ENCODE data around the gene ZNF491. TPM values are rescaled to one million over a fixed set of nuclear protein-coding genes. Genes with fewer than 3 reads are reported as not detected.
"Not testable (repeated sequence)": the region's sequence is repeated elsewhere in the genome, so short reads cannot be mapped to it uniquely, and the experiment has no call there.

ZNF491 gene
- total RNA-seq, 2 experiments from 2014 or later: 3.1 to 3.6 TPM

DNA sequence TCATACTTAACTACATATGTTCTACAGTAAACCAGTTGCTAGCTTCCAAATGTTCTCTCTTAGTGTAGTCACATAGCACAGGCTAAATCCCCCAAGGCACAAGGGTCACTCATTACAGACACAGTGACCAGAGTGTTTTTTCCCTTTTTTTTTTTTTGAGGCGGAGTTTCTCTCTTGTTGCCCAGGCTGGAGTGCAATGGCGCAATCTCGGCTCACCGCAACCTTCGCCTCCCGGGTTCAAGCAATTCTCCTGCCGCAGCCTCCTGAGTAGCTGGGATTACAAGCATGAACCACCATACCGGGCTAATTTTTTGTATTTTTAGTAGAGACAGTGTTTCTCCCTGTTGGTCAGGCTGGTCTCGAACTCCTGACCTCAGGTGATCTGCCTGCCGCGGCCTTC, 21.7 kb upstream of the ZNF491 start:
- H3K4me3 Mint-ChIP-seq; H3K4me1 Mint-ChIP-seq; ATAC-seq (ENCODE audit: low read depth); POLR2A ChIA-PET; H3K27ac Mint-ChIP-seq; H3K27me3 Mint-ChIP-seq; DNase-seq: not testable (repeated sequence)
- Mint-ChIP-seq H3K36me3 (peaks cover 75% of the 10 kb centered on the region), H3K9me3 (peaks cover 51% of the 10 kb centered on the region)

DNA sequence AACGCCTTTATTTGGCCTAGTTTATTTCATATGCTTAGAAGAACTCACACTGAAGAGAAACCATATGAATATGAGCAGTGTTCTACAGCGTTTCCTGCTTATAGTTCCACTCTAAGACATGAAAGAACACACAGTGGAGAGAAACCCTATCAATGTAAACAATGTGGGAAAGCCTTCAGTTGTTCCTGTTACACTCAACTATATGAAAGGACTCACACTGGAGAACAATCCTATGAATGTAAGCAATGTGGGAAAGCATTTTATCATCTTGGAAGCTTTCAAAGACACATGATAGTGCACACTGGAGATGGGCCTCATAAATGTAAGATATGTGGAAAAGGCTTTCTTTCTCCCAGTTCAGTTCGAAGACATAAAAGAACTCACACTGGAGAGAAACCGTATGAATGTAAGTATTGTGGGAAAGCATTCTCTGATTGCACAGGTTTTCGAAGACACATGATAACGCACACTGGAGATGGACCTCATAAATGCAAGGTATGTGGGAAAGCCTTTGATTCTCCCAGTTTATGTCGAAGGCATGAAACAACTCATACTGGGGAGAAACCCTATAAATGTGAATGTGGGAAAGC, 17.8 kb upstream of the ZNF491 start:
- H3K27me3 Mint-ChIP-seq: no peaks in the 10 kb centered on the region
- peaks cover 46% of the 10 kb centered on the region for H3K9me3 Mint-ChIP-seq
- ATAC-seq (ENCODE audit: low read depth): no peak
- H3K4me1 Mint-ChIP-seq: no peaks in the 10 kb centered on the region
- POLR2A ChIA-PET: no interaction called here
- no peak overlapping the region for H3K27ac Mint-ChIP-seq
- DNase-seq: no peak
- peaks cover 81% of the 10 kb centered on the region for H3K36me3 Mint-ChIP-seq
- no peak overlapping the region for H3K4me3 Mint-ChIP-seq

- H3K36me3 Mint-ChIP-seq: peaks cover 74% of the 10 kb centered on the region
- H3K4me3 Mint-ChIP-seq: no peak overlapping the region
- ATAC-seq (ENCODE audit: low read depth) (no peak), DNase-seq (no peak)
- no peaks in the 10 kb centered on the region for H3K4me1 Mint-ChIP-seq
- no peaks in the 10 kb centered on the region for H3K27me3 Mint-ChIP-seq
- POLR2A ChIA-PET: no interaction called here
- no peak overlapping the region for H3K27ac Mint-ChIP-seq
- H3K9me3 Mint-ChIP-seq: peaks cover 45% of the 10 kb centered on the region
Measured at GRCh38 chr19:11781295-11782057, 16.8 kb upstream of the ZNF491 start.

GRCh38 chr19:11783767-11784166, 14.6 kb upstream of the ZNF491 start:
- DNase-seq (no peak), ATAC-seq (ENCODE audit: low read depth) (no peak)
- Mint-ChIP-seq H3K4me3 (no peak overlapping the region), H3K27ac (no peak overlapping the region), H3K36me3 (peaks cover 52% of the 10 kb centered on the region), H3K4me1 (no peaks in the 10 kb centered on the region), H3K9me3 (peaks cover 43% of the 10 kb centered on the region), H3K27me3 (no peaks in the 10 kb centered on the region)
- POLR2A ChIA-PET: no interaction called here

DNA sequence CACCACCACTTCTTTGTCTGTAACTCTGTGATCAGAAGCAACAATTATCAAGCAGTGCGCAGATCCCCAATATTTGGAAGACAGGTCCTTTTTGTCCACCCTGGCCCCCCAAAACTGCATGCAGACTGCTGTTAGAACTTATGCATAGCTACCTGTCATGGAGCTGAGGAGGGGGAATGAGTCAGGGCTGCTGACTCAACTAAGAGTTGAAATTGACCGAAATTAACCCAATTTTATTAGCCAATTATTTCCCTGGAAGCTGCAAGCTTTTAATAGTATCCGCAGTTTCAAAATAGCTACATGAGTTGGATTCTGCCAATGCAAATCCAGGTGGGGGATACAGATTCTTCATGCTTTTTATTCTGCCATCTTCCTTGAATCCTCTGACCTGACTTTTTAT, 14.0 kb upstream of the ZNF491 start:
- peaks cover 46% of the 10 kb centered on the region for H3K9me3 Mint-ChIP-seq
- peaks cover 46% of the 10 kb centered on the region for H3K36me3 Mint-ChIP-seq
- POLR2A ChIA-PET: no interaction called here
- H3K4me1 Mint-ChIP-seq: no peaks in the 10 kb centered on the region
- no peak for DNase-seq
- no peak overlapping the region for H3K4me3 Mint-ChIP-seq
- no peaks in the 10 kb centered on the region for H3K27me3 Mint-ChIP-seq
- ATAC-seq (ENCODE audit: low read depth): no peak
- no peak overlapping the region for H3K27ac Mint-ChIP-seq

- ATAC-seq (ENCODE audit: low read depth): no peak
- Mint-ChIP-seq H3K4me1 (no peaks in the 10 kb centered on the region), H3K9me3 (peaks cover 44% of the 10 kb centered on the region), H3K36me3 (peaks cover 20% of the 10 kb centered on the region), H3K27me3 (peaks cover 2% of the 10 kb centered on the region), H3K27ac (no peak overlapping the region), H3K4me3 (no peak overlapping the region)
- no peak for DNase-seq
- POLR2A ChIA-PET: no interaction called here
Measured at GRCh38 chr19:11787536-11787935, 10.8 kb upstream of the ZNF491 start.

GRCh38 chr19:11792942-11793341, 5.4 kb upstream of the ZNF491 start:
- no peak for DNase-seq
- Mint-ChIP-seq H3K27ac (no peak overlapping the region), H3K9me3 (peaks cover 20% of the 10 kb centered on the region), H3K4me3 (no peak overlapping the region), H3K4me1 (peaks cover 5% of the 10 kb centered on the region), H3K36me3 (no peaks in the 10 kb centered on the region), H3K27me3 (peaks cover 5% of the 10 kb centered on the region)
- ATAC-seq (ENCODE audit: low read depth): no peak
- POLR2A ChIA-PET: no interaction called here

- peaks cover 7% of the 10 kb centered on the region for H3K36me3 Mint-ChIP-seq
- peaks cover 9% of the 10 kb centered on the region for H3K4me1 Mint-ChIP-seq
- H3K27me3 Mint-ChIP-seq: peaks cover 3% of the 10 kb centered on the region
- H3K4me3 Mint-ChIP-seq: peak overlapping the region; percentile 91
- no peak overlapping the region for H3K27ac Mint-ChIP-seq
- POLR2A ChIA-PET: interaction anchor here (0.6 to 1.9 kb wide), 6 partner anchors 17 to 201 kb away, joined by 3 to 18 read pairs (median 6); partner anchors contain the start of genes ZNF439, ZNF440 and ZNF441
- DNase-seq (peak; percentile 67), ATAC-seq (ENCODE audit: low read depth) (peak; percentile 63)
- peaks cover 5% of the 10 kb centered on the region for H3K9me3 Mint-ChIP-seq
Measured at GRCh38 chr19:11797491-11797890, 832 bp upstream of the ZNF491 start.

DNA sequence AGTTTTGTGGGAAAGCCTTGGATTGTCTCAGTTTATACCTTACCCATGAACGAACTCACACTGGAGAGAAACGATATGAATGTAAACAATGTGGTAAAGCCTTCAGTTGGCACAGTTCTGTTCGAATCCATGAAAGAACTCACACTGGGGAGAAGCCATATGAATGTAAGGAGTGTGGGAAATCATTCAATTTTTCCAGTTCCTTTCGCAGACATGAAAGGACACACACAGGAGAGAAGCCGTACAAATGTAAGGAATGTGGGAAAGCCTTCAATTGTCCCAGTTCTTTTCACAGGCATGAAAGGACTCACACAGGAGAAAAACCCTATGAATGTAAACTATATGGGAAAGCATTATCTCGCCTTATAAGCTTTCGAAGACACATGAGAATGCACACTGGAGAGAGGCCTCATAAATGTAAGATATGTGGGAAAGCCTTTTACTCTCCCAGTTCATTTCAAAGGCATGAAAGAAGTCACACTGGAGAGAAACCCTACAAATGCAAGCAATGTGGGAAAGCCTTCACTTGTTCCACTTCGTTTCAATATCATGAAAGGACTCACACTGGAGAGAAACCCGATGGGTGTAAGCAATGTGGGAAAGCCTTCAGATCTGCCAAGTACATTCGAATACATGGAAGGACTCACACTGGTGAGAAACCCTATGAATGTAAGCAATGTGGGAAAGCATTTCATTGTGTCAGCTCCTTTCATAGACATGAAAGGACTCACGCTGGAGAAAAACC, 8.2 kb downstream of the ZNF491 start:
- DNase-seq (no peak), ATAC-seq (ENCODE audit: low read depth) (no peak)
- H3K27ac Mint-ChIP-seq: no peak overlapping the region
- peaks cover 19% of the 10 kb centered on the region for H3K36me3 Mint-ChIP-seq
- H3K9me3 Mint-ChIP-seq: peaks cover 33% of the 10 kb centered on the region
- H3K4me3 Mint-ChIP-seq: no peak overlapping the region
- H3K4me1 Mint-ChIP-seq: no peaks in the 10 kb centered on the region
- H3K27me3 Mint-ChIP-seq: no peaks in the 10 kb centered on the region
- POLR2A ChIA-PET: interaction anchor here (0.6 kb wide), 1 partner anchor 210 kb away, joined by 4 read pairs; no protein-coding TSS in a partner anchor

DNA sequence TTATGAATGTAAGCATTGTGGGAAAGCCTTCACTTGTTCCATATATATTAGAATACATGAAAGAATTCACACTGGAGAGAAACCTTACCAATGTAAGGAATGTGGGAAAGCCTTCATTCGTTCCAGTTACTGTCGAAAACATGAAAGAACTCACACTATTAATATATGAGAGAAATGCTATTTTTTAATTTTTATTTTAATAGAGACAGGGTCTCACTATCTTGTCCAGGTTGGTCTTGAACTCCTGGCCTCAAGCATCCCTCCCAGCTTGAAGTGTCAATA, 8.7 kb downstream of the ZNF491 start:
- H3K36me3 Mint-ChIP-seq: peaks cover 19% of the 10 kb centered on the region
- peaks cover 33% of the 10 kb centered on the region for H3K9me3 Mint-ChIP-seq
- H3K4me1 Mint-ChIP-seq: no peaks in the 10 kb centered on the region
- ATAC-seq (ENCODE audit: low read depth): no peak
- POLR2A ChIA-PET: interaction anchor here (0.6 kb wide), 2 partner anchors 60 to 210 kb away, joined by 3 to 4 read pairs; no protein-coding TSS in a partner anchor
- no peaks in the 10 kb centered on the region for H3K27me3 Mint-ChIP-seq
- no peak for DNase-seq
- H3K27ac Mint-ChIP-seq: no peak overlapping the region
- no peak overlapping the region for H3K4me3 Mint-ChIP-seq

DNA sequence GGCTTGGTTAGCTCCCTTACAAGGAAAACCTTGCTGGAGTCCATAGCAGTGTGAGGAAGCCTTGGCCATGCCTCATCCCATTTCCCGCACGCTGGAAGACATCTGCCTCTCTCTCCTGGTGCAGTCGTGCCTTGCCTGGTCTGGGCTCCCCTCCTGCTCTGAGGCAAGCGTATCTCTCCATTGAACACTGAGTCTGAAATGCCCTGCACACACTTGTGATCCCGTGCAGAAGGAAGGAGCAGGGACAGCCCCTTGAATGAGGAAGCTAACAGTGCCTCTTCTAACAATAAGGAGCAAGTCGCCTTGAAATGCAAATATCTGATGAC, 15.3 kb downstream of the ZNF491 start:
- peak; percentile 42 for ATAC-seq (ENCODE audit: low read depth)
- Mint-ChIP-seq H3K9me3 (peaks cover 20% of the 10 kb centered on the region), H3K36me3 (peaks cover 35% of the 10 kb centered on the region), H3K27ac (peak overlapping the region; percentile 83), H3K4me1 (peaks cover 10% of the 10 kb centered on the region), H3K4me3 (peak overlapping the region; percentile 87), H3K27me3 (no peaks in the 10 kb centered on the region)
- DNase-seq: no peak
- POLR2A ChIA-PET: interaction anchor here (1.0 to 2.7 kb wide), 4 partner anchors 16 to 76 kb away, joined by 3 to 18 read pairs (median 8); partner anchors contain the start of genes ZNF439 and ZNF491

- no peaks in the 10 kb centered on the region for H3K27me3 Mint-ChIP-seq
- DNase-seq (peak; percentile 92), ATAC-seq (ENCODE audit: low read depth) (peak; percentile 98)
- H3K4me1 Mint-ChIP-seq: peaks cover 10% of the 10 kb centered on the region
- H3K36me3 Mint-ChIP-seq: peaks cover 36% of the 10 kb centered on the region
- peaks cover 22% of the 10 kb centered on the region for H3K9me3 Mint-ChIP-seq
- H3K27ac Mint-ChIP-seq: peak within 1 kb of the TSS; percentile 83
- H3K4me3 Mint-ChIP-seq: peak within 1 kb of the TSS; percentile 87
- POLR2A ChIA-PET: interaction anchor here (1.0 to 2.7 kb wide), 4 partner anchors 16 to 76 kb away, joined by 3 to 18 read pairs (median 8); partner anchors contain the start of genes ZNF439 and ZNF491
Measured at GRCh38 chr19:11814029-11814699, 15.8 kb downstream of the ZNF491 start, which contains the start of gene ZNF440. TSS of gene ZNF440 (plus strand) at chr19:11814273. CDS start at chr19:11814448, 175 bp downstream.

GRCh38 chr19:11814700-11815035, 16.3 kb downstream of the ZNF491 start:
- DNase-seq: no peak
- Mint-ChIP-seq H3K4me3 (peak overlapping the region; percentile 87), H3K9me3 (peaks cover 22% of the 10 kb centered on the region), H3K4me1 (peaks cover 10% of the 10 kb centered on the region), H3K36me3 (peaks cover 36% of the 10 kb centered on the region), H3K27me3 (no peaks in the 10 kb centered on the region), H3K27ac (peak overlapping the region; percentile 61)
- ATAC-seq (ENCODE audit: low read depth): no peak
- POLR2A ChIA-PET: interaction anchor here (0.7 to 2.7 kb wide), 4 partner anchors 17 to 256 kb away, joined by 3 to 18 read pairs (median 8); partner anchors contain the start of genes ZNF439 and ZNF491
